Kidney epithelial cell (primary cell): Measurements from ENCODE around the gene TAF4B. TPM values are rescaled to one million over a fixed set of nuclear protein-coding genes. Genes with fewer than 3 reads are reported as not detected.

Experiments
- DNase-seq: peaks from one replicate; pipeline ENCODE4 v3.0.0-alpha.2; 2010; ENCODE audit warnings: low read depth
- H3K27me3 ChIP-seq: 2 replicates; pipeline ENCODE4 v1.6.0; 2011; ENCODE audit warnings: low read length; ENCODE audit not compliant: control insufficient read depth, insufficient read depth
- H3K36me3 ChIP-seq: 2 replicates; pipeline ENCODE4 v1.5.1; 2011; ENCODE audit warnings: low read length; ENCODE audit not compliant: control insufficient read depth, insufficient read depth
- H3K4me3 ChIP-seq: 2 replicates; pipeline ENCODE4 v1.5.1; 2011; ENCODE audit warnings: low read depth, mild to moderate bottlenecking, control low read depth, low read length
- CTCF ChIP-seq: IDR thresholded peaks from 2 replicates; pipeline ENCODE4 v1.5.1; 2011; ENCODE audit warnings: mild to moderate bottlenecking, moderate library complexity, low read length, control low read depth, inconsistent platforms; ENCODE audit not compliant: insufficient read depth, poor library complexity, severe bottlenecking
- total RNA-seq: library from RNA; depleted of rRNA; stranded (reverse); fragments of >200 nt; gene quantifications from 2 replicates; pipeline ENCODE4 v1.2.3, GENCODE V29; 2015

TAF4B gene
- 6.9 and 9.5 TPM in 2 replicates for total RNA-seq

- no peaks in the 10 kb centered on the region for H3K36me3 ChIP-seq
- H3K4me3 ChIP-seq, result peak within 1 kb of the TSS; percentile 87
- DNase-seq, result peak; percentile 55
- TF ChIP-seq CTCF, result no peak
- H3K27me3 ChIP-seq, result no peaks in the 10 kb centered on the region
Observed at GRCh38 chr18:26226229-26227050, at the start of gene TAF4B. Gene TAF4B, plus strand, starts transcription at chr18:26226445. Its CDS starts 489 bp downstream, at chr18:26226934.

- Histone ChIP-seq H3K4me3 (no peak overlapping the region), H3K36me3 (no peaks in the 10 kb centered on the region), H3K27me3 (no peaks in the 10 kb centered on the region)
- TF ChIP-seq CTCF, result no peak
- no peak for DNase-seq
Observed at GRCh38 chr18:26181343-26181826, 44.9 kb upstream of the TAF4B start.

GRCh38 chr18:26183395-26184112 is 42.7 kb upstream of the TAF4B start:
- no peak for DNase-seq
- Histone ChIP-seq H3K36me3 (no peaks in the 10 kb centered on the region), H3K27me3 (no peaks in the 10 kb centered on the region), H3K4me3 (no peak overlapping the region)
- no peak for TF ChIP-seq CTCF

- TF ChIP-seq CTCF, result peak; percentile 21
- no peaks in the 10 kb centered on the region for H3K27me3 ChIP-seq
- no peak for DNase-seq
Observed at GRCh38 chr18:26185267-26185666, 41.0 kb upstream of the TAF4B start.

GRCh38 chr18:26190506-26190905 is 35.7 kb upstream of the TAF4B start:
- no peak overlapping the region for H3K4me3 ChIP-seq
- no peak for TF ChIP-seq CTCF
- no peaks in the 10 kb centered on the region for H3K36me3 ChIP-seq
- DNase-seq, result no peak
- no peaks in the 10 kb centered on the region for H3K27me3 ChIP-seq

More at GRCh38 chr18:26185267-26185666, 41.0 kb upstream of the TAF4B start:
- Histone ChIP-seq H3K4me3 (no peak overlapping the region), H3K36me3 (no peaks in the 10 kb centered on the region)
